Endothelial cell of umbilical vein (primary cell): Measurements from ENCODE around the gene SYNDIG1. TPM values are rescaled to one million over a fixed set of nuclear protein-coding genes. Genes with fewer than 3 reads are reported as not detected.

ENCODE experiments used
- BruUV-seq: library from RNA; stranded (reverse); fragments of 400-500 nt; replicated peaks from 2 replicates; lab custom pipeline; 2021; lab: Mats Ljungman, UMichigan
- CTCF ChIA-PET: fragments of 300-600, 350-600 bp; sonication (Branson Sonifier 250); formaldehyde crosslinking; loops from one replicate; lab custom pipeline; 2021; ENCODE audit warnings: antibody characterized with exemption, inconsistent platforms; lab: Charles Lee
- POLR2A ChIA-PET: fragments of 300-600, 350-600 bp; sonication (Branson Sonifier 250); formaldehyde crosslinking; loops from one replicate; lab custom pipeline; 2021; ENCODE audit warnings: antibody characterized with exemption, inconsistent platforms; lab: Charles Lee
- DNase-seq: peaks from one replicate; pipeline ENCODE4 v3.0.0-alpha.2; 2011; ENCODE audit warnings: low read depth, low spot score
- FAIRE-seq: peaks from 2 replicates; lab custom pipeline; 2011; peaks lifted over from hg19 to GRCh38; lab: Jason Lieb, UNC
- H2AFZ ChIP-seq: 2 replicates; pipeline ENCODE4 v1.6.0; 2012; ENCODE audit warnings: low read depth, low read length, control low read depth, inconsistent platforms
- H3K27ac ChIP-seq: 2 replicates; pipeline ENCODE4 v1.5.1; 2011; ENCODE audit warnings: low read depth, mild to moderate bottlenecking, control low read depth, low read length, moderate library complexity; ENCODE audit not compliant: insufficient read depth
- H3K27me3 ChIP-seq, 2 experiments: 2 replicates each; pipeline versions ENCODE4 v1.6.0 to v1.6.1; 2011; ENCODE audit warnings: low read length in 2 of 2, mixed read lengths in 1 of 2; ENCODE audit not compliant: control insufficient read depth in 2 of 2, insufficient read depth in 2 of 2
- H3K36me3 ChIP-seq, 2 experiments: 2 replicates in 1 of 2; 3 replicates in 1 of 2; pipeline ENCODE4 v1.5.1; 2011; ENCODE audit warnings: low read length in 2 of 2, mild to moderate bottlenecking in 1 of 2, moderate library complexity in 1 of 2; ENCODE audit not compliant: control insufficient read depth in 2 of 2, insufficient read depth in 2 of 2; ENCODE audit errors: extremely low read depth in 1 of 2
- H3K4me1 ChIP-seq: 3 replicates; pipeline ENCODE4 v1.5.1; 2011; ENCODE audit warnings: mild to moderate bottlenecking, low read length; ENCODE audit not compliant: control insufficient read depth, insufficient read depth; ENCODE audit errors: extremely low read depth
- H3K4me2 ChIP-seq: 2 replicates; pipeline ENCODE4 v1.6.1; 2011; ENCODE audit warnings: low read length, control low read depth, mixed read lengths; ENCODE audit not compliant: insufficient read depth
- H3K4me3 ChIP-seq, 3 experiments: fragments of 200-600 bp in 1 of 3; sonication (generic), shearing (Covaris generic) in 1 of 3; replicated peaks in 1 of 3; 2 replicates each; pipeline ENCODE4 v1.5.1; 2011 to 2016; ENCODE audit warnings: control low read depth in 3 of 3, low read length in 3 of 3, mild to moderate bottlenecking in 2 of 3, inconsistent platforms in 1 of 3, low read depth in 1 of 3, moderate library complexity in 1 of 3; ENCODE audit not compliant: insufficient read depth in 1 of 3
- H3K79me2 ChIP-seq: 2 replicates; pipeline ENCODE4 v1.6.0; 2012; ENCODE audit warnings: low read length, inconsistent platforms; ENCODE audit not compliant: control insufficient read depth, insufficient read depth
- H3K9ac ChIP-seq: replicated peaks from 2 replicates; pipeline ENCODE3; 2011; ENCODE audit warnings: low read length, control low read depth; ENCODE audit not compliant: insufficient read depth; ENCODE audit errors: extremely low read depth
- H3K9me1 ChIP-seq: replicated peaks from 3 replicates; pipeline ENCODE4 v1.6.0; 2011; ENCODE audit warnings: mild to moderate bottlenecking, low read length; ENCODE audit not compliant: control insufficient read depth, insufficient read depth; ENCODE audit errors: extremely low read depth
- H3K9me3 ChIP-seq: replicated peaks from 2 replicates; pipeline ENCODE4 v1.5.1; 2012; ENCODE audit warnings: low read length, inconsistent platforms; ENCODE audit not compliant: control insufficient read depth, insufficient read depth
- H4K20me1 ChIP-seq: replicated peaks from 2 replicates; pipeline ENCODE3; 2011; ENCODE audit warnings: mild to moderate bottlenecking, low read length; ENCODE audit not compliant: control insufficient read depth, insufficient read depth; ENCODE audit errors: extremely low read depth
- CTCF ChIP-seq, 2 donors: IDR thresholded peaks; 1 replicate in 1 of 2; 2 replicates in 1 of 2; pipeline ENCODE4 v1.5.1; 2011; ENCODE audit warnings: low read length in 2 of 2, mild to moderate bottlenecking in 2 of 2, moderate library complexity in 2 of 2, control low read depth in 1 of 2, inconsistent platforms in 1 of 2, low read depth in 1 of 2; ENCODE audit not compliant: insufficient read depth in 1 of 2; ENCODE audit errors: extremely low read depth in 1 of 2
- EZH2 ChIP-seq: IDR thresholded peaks from 2 replicates; pipeline ENCODE4 v1.6.1; 2012; ENCODE audit warnings: borderline replicate concordance, low read depth, mild to moderate bottlenecking, moderate library complexity, low read length, inconsistent platforms; ENCODE audit not compliant: severe bottlenecking
- FOS ChIP-seq: IDR thresholded peaks from 2 replicates; pipeline ENCODE4 v1.6.1; 2011; ENCODE audit warnings: mild to moderate bottlenecking, low read length, moderate library complexity, borderline replicate concordance; ENCODE audit not compliant: insufficient read depth
- GATA2 ChIP-seq: IDR thresholded peaks from 2 replicates; pipeline ENCODE4 v1.7.0; 2011; ENCODE audit warnings: low read depth, mild to moderate bottlenecking, moderate library complexity, mixed read lengths, low read length; ENCODE audit not compliant: insufficient read length, insufficient read depth
- JUN ChIP-seq: IDR thresholded peaks from 2 replicates; pipeline ENCODE4 v1.6.1; 2011; ENCODE audit warnings: borderline replicate concordance, low read depth; ENCODE audit not compliant: insufficient read length, insufficient read depth
- MAX ChIP-seq: IDR thresholded peaks from 2 replicates; pipeline ENCODE4 v1.6.1; 2011; ENCODE audit not compliant: insufficient read depth, insufficient read length
- MYC ChIP-seq: IDR thresholded peaks from one replicate; pipeline ENCODE4 v1.6.1; 2011; ENCODE audit warnings: mild to moderate bottlenecking, low read depth, low read length
- POLR2A ChIP-seq: IDR thresholded peaks from 2 replicates; pipeline ENCODE4 v1.6.1; 2012; ENCODE audit warnings: low read depth, mild to moderate bottlenecking, control low read depth, low read length
- POLR2AphosphoS5 ChIP-seq: IDR thresholded peaks from 2 replicates; pipeline ENCODE4 v1.6.1; 2012; ENCODE audit warnings: low read depth, mild to moderate bottlenecking, control low read depth, low read length, moderate library complexity; ENCODE audit not compliant: insufficient read depth
- dilution Hi-C: fragments of 300-500 bp; cut with MboI; formaldehyde crosslinking; loops from one replicate; pipeline ENCODE4 v1.15.0; 2019; ENCODE audit warnings: low sequenced_read_pairs; ENCODE audit not compliant: extremely low pct_ligation_motif_present
- intact Hi-C: fragments of 100-400 bp; cut with micrococcal nuclease; formaldehyde crosslinking; loops from one replicate; pipeline ENCODE4 v1.10.0; 2022
- polyA plus RNA-seq, 4 experiments: library from polyadenylated mRNA; depleted of rRNA in 3 of 4; stranded (reverse) in 3 of 4; unstranded in 1 of 4; fragments of >200 nt; gene quantifications; 2 replicates each; pipeline versions ENCODE4 v1.2.1 to v1.2.3, GENCODE V29; 2011 to 2012; ENCODE audit warnings: missing spikeins in 1 of 4
- total RNA-seq: library from RNA; stranded (reverse); gene quantifications from 2 replicates; pipeline ENCODE4 v1.2.3, GENCODE V29; 2021

The SYNDIG1 gene
- total and polyA plus RNA-seq, 2 donors (not counting 3 experiments of a cell fraction or from before 2014, with no cell fraction given): not detected

DNA sequence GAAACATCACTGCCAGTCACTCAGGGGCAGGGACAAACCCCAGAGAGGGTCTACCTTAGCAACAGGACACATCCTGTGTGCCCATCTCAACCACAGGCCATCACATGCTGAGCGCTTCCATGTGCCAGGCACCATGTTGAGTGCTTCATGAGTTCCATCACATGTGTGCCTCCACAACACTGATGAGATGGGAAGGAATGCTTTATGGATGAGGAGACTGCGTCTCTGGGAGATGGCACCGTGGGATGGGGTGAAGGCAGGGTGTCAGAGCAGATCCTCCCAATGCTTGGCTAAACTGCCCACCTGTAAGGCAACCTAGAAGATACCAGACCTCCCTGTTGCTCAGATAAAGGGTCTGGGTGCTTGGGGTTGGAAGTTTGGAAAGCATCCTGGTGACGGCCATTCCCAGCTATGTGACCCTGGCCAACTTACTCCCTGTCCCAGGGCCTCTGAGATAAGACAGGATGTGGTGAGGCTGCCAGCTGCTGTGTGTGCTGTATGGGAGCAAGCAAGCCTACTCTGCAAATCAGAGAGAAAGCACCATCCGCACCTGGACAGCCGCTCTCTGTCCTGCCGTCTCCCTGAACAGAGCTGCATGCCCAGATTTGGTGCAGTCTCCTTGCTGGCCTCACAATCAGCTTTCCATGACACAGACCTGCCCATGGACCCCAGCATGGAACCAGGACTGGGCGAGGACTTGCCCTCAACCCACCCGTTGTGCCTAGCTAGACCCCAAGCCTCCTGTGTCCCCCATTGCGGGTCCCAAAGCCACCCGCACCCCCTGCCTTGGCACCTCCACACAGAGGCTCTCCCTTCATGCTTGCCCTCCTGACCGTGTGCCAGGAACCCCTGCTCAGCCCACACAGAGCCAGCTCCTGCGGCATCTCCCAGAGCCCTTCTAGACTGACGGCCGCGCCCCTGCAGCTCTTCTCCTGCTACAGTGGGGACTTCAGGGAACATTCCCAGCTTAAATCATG, 143.7 kb downstream of the SYNDIG1 start:
- intact Hi-C loops (no loop called here), dilution Hi-C loops (no loop called here)
- Histone ChIP-seq H3K9me1 (no peaks in the 10 kb centered on the region), H3K4me2 (no peak overlapping the region), H3K36me3 (no peaks in the 10 kb centered on the region), H4K20me1 (no peaks in the 10 kb centered on the region), H2AFZ (no peak overlapping the region), H3K9ac (no peak overlapping the region), H3K4me3 (no peak overlapping the region), H3K79me2 (no peaks in the 10 kb centered on the region), H3K27ac (no peak overlapping the region), H3K4me1 (no peaks in the 10 kb centered on the region), H3K27me3 (no peaks in the 10 kb centered on the region), H3K9me3 (peaks cover 3% of the 10 kb centered on the region)
- CTCF ChIA-PET: interaction anchor here (0.7 kb wide), 1 partner anchor 54 kb away, joined by 4 read pairs; no protein-coding TSS in a partner anchor
- FAIRE-seq (no peak), DNase-seq (no peak)
- no peak for TF ChIP-seq POLR2AphosphoS5
- TF ChIP-seq POLR2A: no peak
- TF ChIP-seq MYC: no peak
- no peak for TF ChIP-seq JUN
- no peak for TF ChIP-seq EZH2
- TF ChIP-seq FOS: no peak
- TF ChIP-seq MAX: no peak
- no peak for TF ChIP-seq CTCF (IDR thresholded peaks at IDR 0.05; ENCODE audit: extremely low read depth in 1 of 2, insufficient read depth in 1 of 2, low read depth in 1 of 2, low read length in 2 of 2)
- TF ChIP-seq GATA2: no peak
- POLR2A ChIA-PET: no interaction called here
- no TSS peak for BruUV-seq
